ENCODE data around the gene BLACAT1.

Gene BLACAT1

DNA sequence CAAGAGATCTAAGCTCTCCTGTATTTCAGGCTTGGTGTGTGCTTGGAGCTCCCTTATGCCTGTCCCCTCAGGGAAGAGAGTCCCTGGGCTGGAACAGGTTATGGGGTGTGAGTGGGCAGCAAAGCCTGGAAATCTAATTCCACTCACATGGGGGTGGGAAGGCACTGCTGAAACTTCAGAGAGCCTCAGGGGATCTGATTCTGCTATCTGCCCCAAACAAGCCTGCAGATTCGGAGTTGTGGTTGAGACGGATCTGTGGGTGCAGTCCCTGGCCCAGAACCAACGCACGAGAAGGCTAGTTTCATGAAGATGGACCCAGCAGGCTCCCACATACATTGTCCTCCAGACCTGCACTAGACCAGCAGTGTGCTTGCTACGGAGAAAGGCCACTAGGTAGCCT, 2.9 kb downstream of the BLACAT1 start:
- no peak for DNase-seq

DNA sequence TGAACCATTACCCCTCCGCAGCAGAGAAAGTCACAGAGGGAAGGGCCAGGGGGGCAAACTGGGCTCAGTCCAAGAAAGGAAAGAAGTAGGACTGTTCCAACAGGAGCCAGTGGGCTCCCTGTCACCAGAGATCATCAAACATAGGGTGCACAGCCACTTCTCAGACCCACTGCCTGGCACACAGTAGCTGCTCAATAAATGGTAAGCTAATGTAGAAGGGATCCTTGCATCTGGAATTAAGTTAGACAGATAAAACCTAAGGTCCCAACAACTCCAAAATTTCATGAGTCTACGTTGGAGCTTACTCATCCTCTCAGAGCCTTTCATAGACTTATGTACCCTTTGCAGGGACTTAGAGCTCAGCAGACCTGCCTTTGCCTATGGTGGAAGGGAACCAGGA, 3.5 kb downstream of the BLACAT1 start:
- no peak for DNase-seq

GRCh38 chr1:205451759-205452164, 4.1 kb downstream of the BLACAT1 start:
- DNase-seq: no peak

DNA sequence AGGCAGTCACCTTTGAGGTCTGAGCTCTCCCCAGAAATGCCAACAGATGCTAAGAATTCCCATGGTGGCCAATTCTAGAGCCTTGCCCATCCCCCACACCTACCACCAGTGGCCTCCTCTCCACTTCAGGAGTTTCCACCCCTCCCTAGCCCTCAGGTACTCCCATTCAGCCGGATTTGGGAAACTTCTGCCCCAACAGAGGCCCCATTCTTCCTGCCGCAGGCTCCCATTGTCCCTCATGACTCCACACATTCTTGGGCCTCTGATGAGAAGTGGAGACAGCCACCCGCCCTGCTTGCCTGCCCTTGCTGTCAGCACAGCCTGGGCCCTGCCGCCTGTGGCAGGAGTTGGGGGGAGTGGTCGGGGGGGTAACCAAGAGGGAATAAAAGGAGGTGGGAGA, 4.6 kb downstream of the BLACAT1 start:
- no peak for DNase-seq

GRCh38 chr1:205450448-205450847, 5.4 kb downstream of the BLACAT1 start:
- no peak for DNase-seq

- no peak for DNase-seq
Observed at GRCh38 chr1:205449750-205450443, 5.9 kb downstream of the BLACAT1 start.

GRCh38 chr1:205449254-205449749, 6.5 kb downstream of the BLACAT1 start:
- DNase-seq: no peak

- DNase-seq: no peak
Observed at GRCh38 chr1:205448540-205449253, 7.1 kb downstream of the BLACAT1 start.

DNA sequence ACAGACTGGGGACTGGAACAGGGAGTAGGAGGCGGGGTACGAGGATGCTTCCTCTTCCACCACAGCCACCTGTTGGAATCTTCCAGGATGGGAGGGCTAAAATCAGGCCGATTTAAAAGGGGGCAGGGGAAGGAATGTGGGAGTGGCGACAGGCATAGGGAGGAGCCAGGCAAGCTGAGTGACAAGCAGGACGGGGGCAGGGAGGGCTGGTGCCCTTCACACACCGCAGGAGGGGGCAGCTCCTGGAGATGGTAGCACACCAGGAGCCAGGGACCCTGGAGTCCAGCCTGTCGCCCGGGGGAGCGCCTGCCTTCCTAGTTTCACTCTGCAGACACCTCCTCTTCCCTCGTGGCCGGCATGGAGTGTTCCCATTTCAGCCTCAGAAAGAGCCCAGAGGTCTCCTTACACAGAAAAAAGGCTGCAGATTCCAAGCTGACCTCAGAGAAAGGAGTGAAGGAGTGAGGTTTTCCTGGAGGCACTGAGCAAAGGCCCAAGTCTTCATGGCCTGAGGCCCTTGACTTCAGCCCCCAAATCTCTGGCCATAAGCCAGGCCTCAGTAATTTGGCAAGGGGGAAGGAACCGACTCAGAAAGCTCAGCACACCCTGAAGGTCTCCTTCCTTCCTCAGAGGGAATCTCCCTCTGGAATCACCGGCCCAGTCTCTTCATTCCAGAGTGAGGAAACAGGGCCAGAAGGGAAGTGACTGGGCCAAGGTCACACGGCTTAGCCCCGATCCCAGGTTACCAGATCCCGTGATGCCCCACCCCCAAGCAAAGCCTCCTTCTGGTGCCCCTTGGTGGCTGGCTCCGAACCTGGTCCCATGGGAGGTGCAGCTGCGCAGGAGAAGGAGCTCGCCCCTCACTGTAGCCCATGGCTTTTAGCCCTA, 8.1 kb downstream of the BLACAT1 start:
- no peak for DNase-seq

DNA sequence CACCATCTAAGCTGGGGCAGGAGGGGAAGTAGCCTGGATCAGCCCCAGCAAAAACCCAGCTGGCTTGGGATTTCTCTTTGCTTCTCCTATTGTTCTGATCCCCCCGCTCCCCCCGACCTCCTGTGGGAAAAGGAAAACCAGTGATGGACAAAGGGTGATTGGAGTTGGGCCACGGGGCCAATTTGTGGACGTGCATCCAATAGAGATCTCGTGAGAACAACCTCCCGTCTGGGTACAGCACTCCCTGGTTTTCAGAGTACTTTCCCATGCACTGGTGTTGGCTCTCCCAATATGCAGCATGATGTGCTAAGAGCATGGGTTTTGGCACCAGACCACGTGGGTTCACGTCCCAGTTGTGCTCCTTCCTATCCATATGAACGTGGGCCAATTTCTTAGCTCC, 9.0 kb downstream of the BLACAT1 start:
- DNase-seq: no peak

GRCh38 chr1:205445646-205445935, 10.3 kb downstream of the BLACAT1 start:
- DNase-seq: no peak

- DNase-seq: peak; percentile 82
Observed at GRCh38 chr1:205444931-205445645, 10.8 kb downstream of the BLACAT1 start.

DNA sequence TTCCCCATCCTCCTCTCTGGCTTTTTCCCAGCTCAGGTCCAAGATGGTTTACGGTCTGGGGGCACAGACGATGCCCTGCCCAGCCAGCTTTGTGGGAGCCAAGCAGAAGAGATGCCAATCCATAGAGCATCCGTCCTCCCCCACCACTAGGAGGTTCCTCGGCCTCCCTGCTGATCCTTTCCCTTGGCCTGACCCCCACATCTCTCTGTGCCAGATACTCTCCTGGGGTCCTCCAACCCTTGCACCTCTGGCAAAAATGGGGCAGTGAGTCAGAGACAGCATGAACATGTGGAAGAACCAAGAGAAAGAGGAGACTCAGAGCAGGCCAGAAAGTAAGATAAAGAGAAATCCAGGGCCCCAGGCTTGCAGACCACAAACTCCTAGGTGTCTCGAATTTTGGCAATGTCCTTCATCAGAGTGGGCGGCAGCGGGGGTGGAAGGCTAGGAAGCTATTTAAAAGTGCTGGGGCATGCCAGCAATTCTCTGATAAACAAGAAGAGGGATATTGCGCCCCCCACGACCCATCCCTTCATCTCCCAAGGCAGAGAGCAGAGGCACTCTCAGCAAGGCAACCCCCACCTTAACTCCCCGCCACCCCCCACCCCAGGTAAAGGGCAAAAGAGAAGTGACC, 11.4 kb downstream of the BLACAT1 start:
- DNase-seq: no peak

DNA sequence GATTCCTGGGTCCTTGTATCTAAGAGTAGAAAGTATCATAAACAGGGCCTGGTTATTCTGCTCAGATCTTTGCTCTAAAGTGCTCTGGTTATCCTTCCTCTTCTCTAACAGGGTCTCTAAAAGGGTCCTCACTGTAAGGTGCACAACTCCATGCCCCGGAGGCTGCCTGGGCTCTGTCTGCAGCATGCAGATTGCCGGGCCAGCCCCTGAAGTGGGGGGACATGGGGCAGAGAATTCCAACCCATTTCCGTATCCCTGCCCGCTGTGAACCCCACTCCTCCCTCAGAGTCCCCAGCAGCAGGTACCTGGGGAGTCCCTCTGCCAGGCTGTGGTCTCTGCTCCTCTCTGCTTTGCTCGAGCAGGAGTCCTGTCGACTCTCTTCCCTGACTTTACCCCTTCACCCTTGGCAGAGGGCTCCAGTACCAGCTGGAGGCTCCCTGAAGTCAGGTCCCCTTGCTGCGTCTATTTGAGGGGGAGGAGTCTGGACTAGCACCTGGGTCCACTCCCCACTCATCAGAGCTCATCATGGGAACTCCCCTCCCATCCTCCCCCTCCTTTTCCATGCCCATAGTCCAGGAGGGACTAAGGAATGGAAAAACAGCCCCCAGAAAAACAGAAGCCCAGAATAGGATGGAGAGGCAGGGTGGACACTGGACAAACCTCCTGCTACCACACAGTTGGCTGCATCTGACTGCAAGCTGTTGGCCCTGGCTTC, 12.1 kb downstream of the BLACAT1 start:
- no peak for DNase-seq

GRCh38 chr1:205442051-205442725, 13.7 kb downstream of the BLACAT1 start:
- DNase-seq: no peak

GRCh38 chr1:205441716-205442050, 14.2 kb downstream of the BLACAT1 start:
- no peak for DNase-seq

DNA sequence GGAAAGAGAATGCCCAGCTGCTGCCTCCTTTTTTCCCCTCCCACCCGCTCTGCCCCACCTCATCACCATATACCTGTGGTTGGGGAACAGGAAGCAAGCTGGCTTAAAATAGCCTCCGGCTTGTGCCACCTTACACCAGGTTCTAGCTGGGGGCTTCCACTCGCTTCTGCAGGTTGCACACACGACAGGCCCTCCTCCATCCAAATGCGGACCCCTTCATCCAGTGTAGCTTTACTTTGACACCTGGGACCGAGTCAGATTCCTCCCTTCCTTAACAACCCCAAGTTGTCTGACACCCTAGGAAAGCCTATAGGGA, 14.6 kb downstream of the BLACAT1 start:
- no peak for DNase-seq

DNA sequence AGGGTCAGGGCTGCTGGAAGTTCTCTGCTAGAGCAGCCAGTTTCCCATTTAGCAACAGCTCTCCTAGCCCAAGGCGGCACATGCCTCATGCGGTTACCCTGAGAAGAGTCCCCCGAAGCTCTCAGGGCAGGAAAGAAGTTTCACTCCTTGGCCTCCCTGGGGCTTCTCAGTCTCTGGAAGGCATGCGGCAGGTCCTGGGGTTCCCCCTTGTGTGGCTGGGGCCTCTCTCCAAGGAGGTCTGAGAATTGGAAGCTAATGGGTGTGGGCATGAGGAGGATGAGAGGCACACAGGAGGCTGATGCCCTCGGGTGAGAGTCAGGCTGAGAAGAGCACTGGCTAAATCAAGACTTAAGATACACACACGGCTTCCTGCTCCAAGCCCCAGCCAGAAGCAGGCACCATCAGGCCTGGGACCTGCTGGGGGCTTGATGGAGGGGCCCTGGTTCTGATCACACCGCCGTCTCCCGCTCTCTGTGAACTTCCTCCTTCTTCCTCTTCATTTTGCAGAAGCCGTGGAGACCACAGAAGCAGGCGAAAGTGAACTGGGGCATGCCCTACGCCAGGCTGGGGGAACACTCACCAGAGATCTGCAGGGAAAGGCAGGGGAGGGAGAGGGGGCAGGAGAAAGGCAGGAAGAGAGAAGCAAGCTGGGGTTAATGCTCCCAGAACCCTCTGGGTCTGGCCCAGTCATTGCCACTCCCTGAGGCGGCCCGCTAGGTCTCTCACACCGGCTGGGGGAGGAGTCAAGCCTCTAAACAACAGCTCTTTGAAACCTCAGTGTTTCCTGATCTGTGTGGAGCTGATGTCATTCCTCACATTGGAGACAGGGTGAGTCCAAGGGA, 15.1 kb downstream of the BLACAT1 start:
- peak; percentile 95 for DNase-seq

- no peak for DNase-seq
Observed at GRCh38 chr1:205440121-205440475, 15.7 kb downstream of the BLACAT1 start.
